ENCODE data around the gene NNT.
"Not testable (repeated sequence)": the region's sequence is repeated elsewhere in the genome, so short reads cannot be mapped to it uniquely, and the experiment has no call there.

Gene NNT

DNA sequence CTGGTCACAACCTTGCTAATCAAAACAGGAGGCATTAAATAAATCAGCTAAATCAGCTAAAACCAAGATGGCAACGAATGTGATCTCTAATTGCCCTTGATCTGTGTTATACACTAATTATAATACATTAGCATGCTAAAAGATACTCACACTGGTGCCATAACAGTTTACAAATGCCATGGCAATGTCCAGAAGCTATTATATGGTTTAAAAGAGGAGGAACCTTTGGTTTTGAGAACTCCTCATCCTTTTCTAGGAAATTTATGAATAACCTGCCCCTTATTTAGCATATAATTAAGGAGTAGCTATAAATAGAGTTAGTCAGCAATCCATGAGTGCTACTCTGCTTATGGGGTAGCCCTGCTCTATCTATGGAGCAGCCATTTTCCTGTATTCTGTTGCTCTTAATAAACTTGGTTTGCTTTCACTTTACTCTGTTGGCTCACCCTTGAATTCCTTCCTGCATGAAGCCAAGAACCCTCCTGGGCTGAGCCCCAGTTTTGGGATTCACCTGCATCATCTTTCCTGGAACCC is 18.7 kb upstream of the NNT start:
- DNase-seq, result no peak

DNA sequence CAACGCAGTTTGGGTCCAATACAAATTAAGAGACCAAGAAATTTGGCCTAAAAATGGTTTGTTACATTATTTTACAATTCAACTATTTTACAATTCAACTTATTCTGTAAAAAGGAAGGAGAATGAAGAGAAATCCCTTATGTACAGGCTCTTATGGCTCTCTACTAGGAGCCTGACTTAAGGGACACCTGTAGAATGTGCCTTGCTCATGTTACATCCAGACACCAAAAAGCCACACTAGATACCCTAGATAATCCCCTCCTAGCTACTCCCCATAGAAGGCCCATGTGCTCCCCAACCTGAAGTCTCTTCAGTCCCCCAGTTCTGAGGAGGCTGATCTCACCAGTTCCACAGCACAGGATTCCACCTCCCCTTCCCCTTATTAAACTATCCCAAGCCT is 14.1 kb upstream of the NNT start:
- no peak for DNase-seq

DNA sequence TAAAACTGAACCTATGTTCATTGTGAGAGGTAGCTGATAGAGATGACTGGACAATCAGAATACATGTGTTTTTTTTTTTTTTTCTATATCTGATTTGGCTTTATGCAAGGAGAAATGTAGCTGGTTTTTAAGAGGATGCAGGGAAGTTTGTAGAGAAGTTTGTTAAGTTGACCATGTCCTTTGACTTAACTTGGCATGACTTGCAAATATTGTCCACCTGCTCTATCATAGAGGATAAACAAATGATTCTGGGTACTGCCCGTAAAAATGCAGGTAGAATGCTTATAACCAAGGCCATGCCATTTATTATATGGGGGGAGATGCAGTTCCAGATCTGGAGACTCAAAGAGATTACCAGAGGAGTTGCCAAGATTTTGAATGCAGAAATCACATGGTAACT is 13.7 kb upstream of the NNT start:
- no peak for DNase-seq

- no peak for DNase-seq
Measured at GRCh38 chr5:43590700-43591099, 12.3 kb upstream of the NNT start.

GRCh38 chr5:43592363-43592762 is 10.6 kb upstream of the NNT start:
- no peak for DNase-seq

DNA sequence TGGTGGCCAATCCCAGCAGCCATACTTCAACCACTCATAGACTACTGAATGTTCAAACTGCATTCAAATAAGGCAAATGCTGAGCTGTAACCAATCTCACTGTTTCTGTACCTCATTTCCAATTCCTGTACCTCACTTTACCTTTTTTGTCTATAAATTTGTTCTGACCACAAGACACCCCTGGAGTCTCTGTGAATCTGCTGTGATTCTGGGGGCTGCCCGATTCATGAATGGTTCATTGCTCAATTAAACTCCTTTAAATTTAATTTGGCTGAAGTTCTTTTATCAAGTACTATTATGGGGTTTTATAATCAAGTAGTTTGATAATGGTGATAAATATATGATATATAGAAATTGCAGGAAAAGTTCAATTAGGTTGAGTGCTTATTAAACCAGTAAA is 4.1 kb upstream of the NNT start:
- not testable (repeated sequence) for DNase-seq

DNA sequence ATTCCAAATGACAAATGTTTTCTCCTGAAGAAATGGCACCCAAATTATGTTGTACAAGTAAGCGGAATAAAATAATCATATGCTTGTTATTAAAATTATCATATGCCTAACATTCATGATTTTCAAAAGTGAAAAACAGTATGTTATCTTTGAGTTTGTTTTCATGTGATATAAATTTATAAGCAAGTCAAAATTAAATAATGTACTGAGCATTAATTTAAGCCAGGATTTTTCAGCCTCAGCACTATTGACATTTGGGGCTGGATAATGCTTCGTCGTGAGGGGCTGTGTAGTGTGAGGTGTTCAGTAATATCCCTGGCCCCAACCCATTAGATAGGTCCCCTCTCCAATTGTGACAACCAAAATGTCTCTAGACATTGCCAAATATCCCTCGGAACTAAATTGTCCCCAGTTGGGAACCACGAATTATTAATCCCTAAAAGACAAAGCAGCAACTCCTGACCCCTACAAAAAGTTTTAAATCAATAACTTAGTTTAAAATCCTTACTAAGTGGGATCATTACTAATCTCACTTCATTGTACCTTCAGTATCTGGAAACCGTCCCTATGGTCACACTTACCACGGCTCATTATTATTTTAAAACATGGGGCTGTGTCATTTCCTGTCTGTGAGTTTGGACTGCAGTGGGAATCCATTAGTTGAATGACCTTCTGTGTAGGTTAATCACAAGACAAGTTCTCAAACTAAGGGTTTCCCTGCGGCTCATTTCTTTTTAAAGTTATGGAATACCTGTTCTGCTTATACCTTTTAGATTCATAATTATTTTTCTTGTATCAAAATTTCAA is 1.3 kb upstream of the NNT start:
- DNase-seq, result no peak

DNA sequence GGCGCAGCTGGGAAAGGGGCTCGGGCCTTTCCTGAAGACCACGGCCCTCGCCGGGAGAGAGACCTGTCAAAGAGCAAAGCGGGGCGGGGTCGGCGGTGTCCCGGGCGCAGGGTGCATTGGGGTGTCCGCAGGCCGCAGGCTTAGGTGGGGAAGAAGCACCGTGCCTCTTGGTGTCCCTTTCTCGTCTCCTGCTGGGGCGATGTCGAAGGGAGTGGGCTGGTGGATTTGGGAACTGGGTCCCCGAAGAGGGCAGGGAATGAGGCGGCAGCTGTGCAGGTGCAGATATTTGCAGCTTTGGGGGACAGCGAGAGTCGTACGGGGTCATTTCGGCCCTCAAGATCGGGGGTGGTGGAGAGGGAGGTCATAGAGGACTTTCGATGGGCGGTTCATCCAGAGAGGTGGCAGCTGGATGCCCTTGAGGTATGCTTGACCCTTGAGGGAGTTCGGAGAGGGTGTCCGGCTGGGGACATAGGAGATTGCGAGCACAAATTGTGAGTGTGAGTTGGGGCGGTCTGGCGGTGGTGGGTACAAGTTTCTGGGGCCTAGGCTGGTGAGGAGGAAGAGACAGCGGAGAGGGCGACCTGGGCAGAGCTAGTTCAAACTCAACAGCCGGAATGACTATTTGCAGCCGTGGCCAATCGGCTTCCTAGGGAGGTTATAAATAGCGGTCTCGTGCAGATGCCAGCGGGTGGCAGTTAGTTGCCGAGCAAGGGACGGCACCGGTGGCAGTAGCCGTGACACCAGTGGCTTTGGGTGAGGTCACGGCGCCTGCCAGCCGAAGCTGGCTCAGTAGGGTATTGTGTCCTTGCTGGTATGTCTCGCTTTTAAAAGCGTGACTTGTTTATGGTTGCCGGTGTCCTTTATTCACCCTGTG is 601 bp downstream of the NNT start:
- DNase-seq, result peak; percentile 81

DNA sequence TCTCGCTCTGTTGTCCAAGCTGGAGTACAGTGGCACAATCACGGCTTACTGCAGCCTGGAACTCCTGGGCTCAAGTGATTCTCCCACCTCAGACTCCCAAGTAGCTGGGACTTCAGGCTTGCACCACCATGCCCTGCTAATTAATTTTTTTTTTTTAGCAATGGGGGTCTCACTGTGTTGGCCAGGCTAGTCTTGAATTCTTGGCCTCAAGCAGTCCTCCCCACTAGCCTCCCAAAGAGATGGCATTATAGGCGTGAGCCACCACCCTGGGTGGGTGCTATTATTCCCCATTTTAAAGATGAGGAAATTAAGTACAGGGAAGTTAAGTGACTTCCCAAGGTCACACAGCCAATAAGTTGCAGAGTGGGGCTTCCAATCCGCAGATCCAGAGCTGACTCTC is 1.7 kb downstream of the NNT start:
- DNase-seq, result no peak

DNA sequence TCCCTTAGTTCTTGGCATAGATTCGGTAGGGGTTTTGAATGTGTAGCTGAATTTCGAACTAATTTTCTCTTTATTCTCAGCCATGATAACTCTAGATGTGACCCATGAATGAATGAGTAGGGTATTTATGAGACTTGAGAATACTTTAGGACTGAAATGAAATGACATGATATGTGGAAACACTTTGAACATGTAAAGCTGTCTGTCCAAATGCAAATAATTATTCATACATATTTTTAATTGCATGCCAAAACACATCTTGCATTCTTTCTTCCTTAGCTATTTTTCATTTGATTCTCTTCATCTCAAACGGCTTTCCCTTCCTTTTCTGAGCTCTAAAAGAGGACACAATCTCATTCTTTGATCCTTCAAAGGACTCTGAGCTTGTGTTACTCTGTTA is 3.4 kb downstream of the NNT start:
- DNase-seq, result no peak

GRCh38 chr5:43608406-43608805 is 5.4 kb downstream of the NNT start:
- DNase-seq, result no peak

- no peak for DNase-seq
Measured at GRCh38 chr5:43609752-43610151, 6.8 kb downstream of the NNT start.

DNA sequence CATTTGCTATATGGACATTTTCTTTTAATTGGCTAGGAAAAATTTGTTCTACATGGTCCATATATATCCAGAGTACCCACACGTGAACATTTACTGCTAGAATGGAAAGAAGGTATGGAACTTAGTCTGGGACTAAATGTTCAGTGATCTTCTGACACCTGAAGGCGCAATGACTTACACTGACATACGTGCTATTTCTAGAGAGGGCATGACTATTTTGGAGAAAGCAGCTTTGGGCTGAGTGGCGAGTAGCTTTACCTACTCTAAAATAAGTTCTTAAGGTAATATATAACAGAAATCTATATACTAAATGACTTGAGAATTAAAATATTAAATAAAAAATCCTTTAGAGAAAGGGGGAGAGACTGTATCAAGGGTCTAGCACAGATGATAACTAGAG is 10.4 kb downstream of the NNT start:
- DNase-seq, result no peak

DNA sequence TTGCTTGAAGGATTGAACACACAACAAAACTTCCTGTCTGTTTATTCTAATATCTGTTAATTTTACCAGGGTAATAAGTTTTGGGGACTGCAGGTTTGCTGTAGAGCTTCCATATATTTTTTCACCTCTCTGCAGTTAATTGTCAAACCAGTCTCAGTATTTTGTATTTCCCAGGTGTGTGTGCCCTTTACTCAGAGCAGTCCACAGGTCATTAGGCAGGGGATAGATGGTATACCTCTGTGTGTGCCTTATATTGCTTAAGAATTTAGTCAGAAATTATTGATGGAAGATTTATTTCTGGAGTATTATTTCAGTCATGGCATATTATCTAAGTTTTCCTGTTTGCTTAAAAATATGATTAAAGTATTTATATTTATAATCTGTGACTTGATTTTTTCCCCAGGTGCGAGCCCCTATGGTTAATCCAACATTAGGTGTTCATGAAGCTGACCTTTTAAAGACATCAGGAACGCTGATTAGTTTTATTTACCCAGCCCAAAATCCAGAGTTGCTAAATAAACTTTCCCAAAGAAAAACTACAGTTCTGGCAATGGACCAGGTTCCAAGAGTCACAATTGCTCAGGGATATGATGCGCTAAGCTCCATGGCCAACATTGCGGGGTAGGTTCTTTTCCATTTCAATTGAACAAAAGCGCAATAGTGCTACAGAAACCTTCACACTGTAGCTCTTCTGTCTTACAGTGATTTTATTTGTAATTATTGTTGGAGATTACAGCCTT is 12.6 kb downstream of the NNT start:
- no peak for DNase-seq

DNA sequence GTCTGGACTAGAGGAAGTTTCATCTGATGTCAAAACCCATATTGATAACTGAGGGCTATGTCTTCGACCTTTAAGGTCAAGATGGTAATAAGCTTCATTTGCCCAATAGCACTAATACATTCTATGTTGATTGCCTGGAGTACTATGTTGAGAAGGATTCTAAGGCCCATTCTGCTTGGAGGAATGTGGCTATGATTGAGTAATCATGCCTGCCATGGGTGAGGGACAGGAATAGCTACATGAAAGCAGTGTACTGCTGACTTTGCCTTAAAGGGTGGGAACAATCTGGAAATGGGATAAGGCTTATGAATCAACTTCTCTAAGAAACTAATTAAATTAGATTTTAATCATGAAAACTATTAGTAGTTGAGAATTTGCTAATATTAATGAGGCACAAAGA is 13.6 kb downstream of the NNT start:
- no peak for DNase-seq

GRCh38 chr5:43619380-43619779 is 16.4 kb downstream of the NNT start:
- DNase-seq, result no peak

DNA sequence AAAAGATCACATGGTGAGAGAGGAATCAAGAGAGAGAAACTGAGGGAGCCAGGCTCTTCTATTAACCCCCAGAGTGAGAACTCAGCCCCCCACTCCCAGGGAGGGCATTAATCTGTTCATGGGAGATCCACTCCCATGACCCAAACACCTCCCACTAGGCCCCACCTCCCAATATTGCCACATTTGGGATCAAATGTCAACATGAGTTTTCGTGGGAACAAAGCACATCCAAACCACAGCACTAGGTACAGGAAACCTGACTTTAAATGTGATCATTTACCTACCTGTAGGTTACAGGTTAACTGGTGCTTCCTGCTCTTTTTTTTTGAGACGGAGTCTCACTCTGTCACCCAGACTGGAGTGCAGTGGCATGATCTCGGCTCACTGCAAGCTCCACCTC is 16.9 kb downstream of the NNT start:
- no peak for DNase-seq

GRCh38 chr5:43620944-43621505 is 18.0 kb downstream of the NNT start:
- no peak for DNase-seq

DNA sequence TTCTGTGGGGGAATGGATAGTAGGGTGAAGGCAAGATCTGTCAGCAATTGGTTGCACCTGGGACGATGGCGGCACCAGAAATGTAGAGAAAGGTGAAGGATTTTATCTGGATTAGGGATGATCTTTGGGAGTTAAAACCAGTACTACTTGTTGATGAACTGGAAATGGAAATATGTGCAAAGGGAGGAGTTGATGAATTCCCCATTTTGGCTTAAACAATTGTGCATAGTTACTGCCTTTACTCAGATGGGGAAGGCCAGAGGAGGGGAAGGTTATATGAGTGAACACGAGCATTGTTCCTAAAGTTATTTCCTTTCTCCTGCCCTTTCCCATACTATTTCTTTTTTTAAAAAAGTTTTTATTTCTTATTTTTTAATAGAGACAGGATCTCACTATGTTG is 19.1 kb downstream of the NNT start:
- DNase-seq, result no peak

DNA sequence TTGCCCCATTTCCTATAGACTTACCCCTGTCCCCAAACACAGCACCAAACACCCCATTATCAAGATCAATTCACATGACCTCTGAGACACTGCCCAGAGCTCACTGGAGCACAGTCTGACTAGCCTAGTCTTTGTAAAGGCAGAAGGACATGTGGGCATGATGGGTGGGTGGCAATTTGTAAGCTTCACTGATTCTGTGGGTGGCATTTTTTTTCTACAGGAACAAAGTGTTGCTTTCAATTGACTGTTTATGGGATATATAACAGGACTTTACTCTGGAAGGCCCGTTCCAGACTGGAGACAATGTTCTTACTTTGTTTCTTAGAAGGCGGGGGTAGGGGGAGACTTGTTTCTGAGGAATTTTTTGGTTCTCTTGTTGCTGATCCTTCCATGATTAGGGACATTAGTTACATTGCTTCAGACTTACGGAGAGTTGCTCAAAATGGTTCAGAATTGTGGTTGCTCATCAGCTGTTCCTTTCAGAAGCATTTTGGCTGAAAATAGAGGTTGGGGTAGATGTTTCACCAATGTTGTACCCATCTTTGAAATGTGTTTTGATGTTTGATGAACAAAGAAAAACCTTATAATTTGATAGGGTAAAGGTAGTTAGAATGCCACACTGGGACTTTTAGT is 20.2 kb downstream of the NNT start:
- DNase-seq, result no peak

- no peak for DNase-seq
Measured at GRCh38 chr5:43627028-43627427, 24.0 kb downstream of the NNT start.

- peak; percentile 64 for DNase-seq
Measured at GRCh38 chr5:43631182-43631910, 28.4 kb downstream of the NNT start.
